K562 (cell line): ENCODE measurements around the gene TCF25. TPM values are rescaled to one million over a fixed set of nuclear protein-coding genes. Genes with fewer than 3 reads are reported as not detected.
A peak's percentile ranks its signal among the peaks of the same experiment; 100 is the strongest.

Source experiments
- CBX3 ChIP-seq, 2 experiments: IDR thresholded peaks; 1 replicate in 1 of 2; 2 replicates in 1 of 2; pipeline ENCODE4 v1.6.1; 2012; ENCODE audit warnings: inconsistent platforms in 2 of 2, low read length in 2 of 2, borderline replicate concordance in 1 of 2, control low read depth in 1 of 2
- ELK1 ChIP-seq: sonication (generic); formaldehyde crosslinking; IDR thresholded peaks from 2 replicates; pipeline ENCODE4 v1.8.1; 2022; ENCODE audit warnings: missing genetic modification reagents
- ETS1 ChIP-seq: conservative IDR thresholded peaks from 2 replicates; pipeline ENCODE4 v1.6.1; 2011; ENCODE audit warnings: low read depth, mild to moderate bottlenecking, low read length; ENCODE audit not compliant: control insufficient read depth
- FIP1L1 ChIP-seq: fragments of 200-400 bp; formaldehyde crosslinking; IDR thresholded peaks from 2 replicates; pipeline ENCODE4 v1.6.1; 2018; ENCODE audit warnings: mild to moderate bottlenecking, low read depth, low read length; ENCODE audit not compliant: poor library complexity, severe bottlenecking
- HEY1 ChIP-seq: fragments of 250-450 bp; sonication (Bioruptor Pico); IDR thresholded peaks from 2 replicates; pipeline ENCODE4 v1.5.0; 2020; ENCODE audit warnings: mild to moderate bottlenecking, moderate library complexity, borderline replicate concordance
- HMG20A ChIP-seq: fragments of 450-650 bp; formaldehyde crosslinking; conservative IDR thresholded peaks from 2 replicates; pipeline ENCODE4 v1.4.0; 2020; ENCODE audit warnings: mild to moderate bottlenecking, mixed read lengths
- JUN ChIP-seq, 2 experiments: sonication (generic) in 1 of 2; formaldehyde crosslinking in 1 of 2; IDR thresholded peaks; 2 replicates each; pipeline versions ENCODE4 v1.6.1 to v1.8.0; 2012 to 2022; ENCODE audit warnings: borderline replicate concordance in 2 of 2, mild to moderate bottlenecking in 2 of 2, improper control_type of control experiment in 1 of 2, low read depth in 1 of 2, low read length in 1 of 2, missing genetic modification reagents in 1 of 2
- NFE2L1 ChIP-seq: fragments of 450-650 bp; IDR thresholded peaks from 2 replicates; pipeline ENCODE4 v1.6.1; 2016; ENCODE audit warnings: missing genetic modification characterization, low read depth, mild to moderate bottlenecking, missing compliant biosample characterization, moderate library complexity, borderline replicate concordance
- NRF1 ChIP-seq, 2 experiments: fragments of 450-650 bp; IDR thresholded peaks in 1 of 2; conservative IDR thresholded peaks in 1 of 2; 2 replicates each; pipeline ENCODE4 v1.6.1; 2014; ENCODE audit warnings: mild to moderate bottlenecking in 2 of 2
- PML ChIP-seq: IDR thresholded peaks from 2 replicates; pipeline ENCODE4 v1.6.1; 2012; ENCODE audit warnings: low read length, inconsistent platforms
- RFX1 ChIP-seq: fragments of 450-650 bp; IDR thresholded peaks from 2 replicates; pipeline ENCODE4 v1.6.1; 2016; ENCODE audit warnings: mild to moderate bottlenecking, moderate library complexity
- SETDB1 ChIP-seq: IDR thresholded peaks from one replicate; pipeline ENCODE4 v1.6.1; 2012; ENCODE audit warnings: low read length, control low read depth, inconsistent platforms
- SNAPC5 ChIP-seq: fragments of 250-450 bp; sonication (Bioruptor Pico); IDR thresholded peaks from 2 replicates; pipeline ENCODE4 v1.8.0; 2021; ENCODE audit warnings: moderate library complexity, mild to moderate bottlenecking, inconsistent platforms
- TFAP4 ChIP-seq: sonication (generic); formaldehyde crosslinking; IDR thresholded peaks from 2 replicates; pipeline ENCODE4 v1.8.0; 2022; ENCODE audit warnings: missing genetic modification reagents, mild to moderate bottlenecking, moderate library complexity, borderline replicate concordance
- THRA ChIP-seq: fragments of 450-650 bp; IDR thresholded peaks from 2 replicates; pipeline ENCODE4 v1.6.1; 2017; ENCODE audit warnings: mild to moderate bottlenecking, moderate library complexity
- U2AF2 ChIP-seq: fragments of 200-400 bp; formaldehyde crosslinking; optimal IDR thresholded peaks from 2 replicates; pipeline ENCODE3; 2017; ENCODE audit warnings: low read depth, mild to moderate bottlenecking, low read length
- ZBTB9 ChIP-seq: fragments of 450-650 bp; formaldehyde crosslinking; IDR thresholded peaks from 2 replicates; pipeline ENCODE4 v1.4.0; 2020; ENCODE audit warnings: mild to moderate bottlenecking, moderate library complexity
- ZEB2 ChIP-seq: fragments of 450-650 bp; IDR thresholded peaks from 2 replicates; pipeline ENCODE4 v1.6.1; 2016
- ZNF12 ChIP-seq: sonication (generic); formaldehyde crosslinking; IDR thresholded peaks from 2 replicates; pipeline ENCODE4 v1.4.0; 2020; ENCODE audit warnings: mild to moderate bottlenecking, missing genetic modification reagents
- ZNF212 ChIP-seq: fragments of 450-650 bp; formaldehyde crosslinking; IDR thresholded peaks from 2 replicates; pipeline ENCODE4 v1.4.0; 2020; ENCODE audit warnings: mild to moderate bottlenecking
- ZNF384 ChIP-seq: IDR thresholded peaks from 2 replicates; pipeline ENCODE4 v1.6.1; 2012; ENCODE audit warnings: low read depth, low read length, improper control_type of control experiment
- ZNF41 ChIP-seq: fragments of 250-450 bp; sonication (Bioruptor Pico); conservative IDR thresholded peaks from 2 replicates; pipeline ENCODE4 v1.4.0; 2020; ENCODE audit warnings: mild to moderate bottlenecking
- ZNF436 ChIP-seq: fragments of 250-450, 450-650 bp; sonication (Bioruptor Pico); formaldehyde crosslinking; IDR thresholded peaks from 2 replicates; pipeline ENCODE4 v1.7.0; 2020; ENCODE audit warnings: mild to moderate bottlenecking
- ZNF561 ChIP-seq: fragments of 450-650 bp; formaldehyde crosslinking; conservative IDR thresholded peaks from 2 replicates; pipeline ENCODE4 v1.4.0; 2020; ENCODE audit warnings: mild to moderate bottlenecking, moderate library complexity
- polyA plus RNA-seq, 8 experiments: library from polyadenylated mRNA; depleted of rRNA in 4 of 8; stranded (reverse) in 5 of 8; unstranded in 3 of 8; fragments of >200 nt; fragmentation: Nextera tagmentation in 2 of 8; fragmentation: Illumina TruSeq in 1 of 8; extraction: Ambion mirVana in 2 of 8; extraction: Trizol in 1 of 8; gene quantifications; 2 replicates each; pipeline versions ENCODE4 v1.2.1 to v1.2.3, GENCODE V29; 2011 to 2014; ENCODE audit warnings: inconsistent platforms in 1 of 8, missing spikeins in 1 of 8
- total RNA-seq, 7 experiments: library from RNA; depleted of rRNA in 6 of 7; stranded (reverse); fragments of >200 nt in 6 of 7; fragmentation: Illumina TruSeq in 2 of 7; extraction: Trizol in 2 of 7; gene quantifications; 2 replicates each; pipeline versions ENCODE4 v1.2.1 to v1.2.3, GENCODE V29; 2011 to 2021; ENCODE audit warnings: low replicate concordance in 1 of 7

TCF25 gene
- total and polyA plus RNA-seq, 9 of the 15 experiments (the other 6 are each of a cell fraction or from before 2014, with no cell fraction given): 9.0 to 154 (median 83.8) TPM

GRCh38 chr16:89922477-89922883 lies 49.1 kb downstream of the TCF25 start (continued):
- peak; percentile 34; the same call in 1 of the 2 replicates for TF ChIP-seq TFAP4 (CRISPR knock-in tag)
- TF ChIP-seq CBX3 (IDR thresholded peaks at IDR 0.05; ENCODE audit: borderline replicate concordance in 1 of 2, low read length in 2 of 2): no peak
- TF ChIP-seq ZNF212: no peak
- TF ChIP-seq ZNF41: no peak
- no peak for TF ChIP-seq ZNF561 (CRISPR knock-in tag)
- TF ChIP-seq ZNF12 (CRISPR knock-in tag): no peak
- TF ChIP-seq NRF1 (conservative IDR thresholded peaks at IDR 0.05 in 1 of 2, IDR thresholded peaks at IDR 0.05 in 1 of 2): peak; percentile 56 to 60
- TF ChIP-seq JUN (IDR thresholded peaks at IDR 0.05; ENCODE audit: borderline replicate concordance, low read depth, low read length): peak; percentile 81
- TF ChIP-seq JUN (CRISPR knock-in tag; IDR thresholded peaks at IDR 0.05; ENCODE audit: borderline replicate concordance): 0 out of 2 replicates have a peak, but pooled peaks have one; percentile 12
- TF ChIP-seq ZEB2: no peak
- TF ChIP-seq SETDB1: no peak
- TF ChIP-seq HEY1 (CRISPR knock-in tag): no peak
- TF ChIP-seq ELK1 (CRISPR knock-in tag): no peak
- no peak for TF ChIP-seq NFE2L1 (tag)
- no peak for TF ChIP-seq SNAPC5
- no peak for TF ChIP-seq THRA
- TF ChIP-seq ZNF436 (CRISPR knock-in tag): no peak
- no peak for TF ChIP-seq ZNF384
- no peak for TF ChIP-seq ETS1
- TF ChIP-seq HMG20A (CRISPR knock-in tag): no peak
- TF ChIP-seq PML: no peak
- no peak for TF ChIP-seq ZBTB9 (CRISPR knock-in tag)
- TF ChIP-seq U2AF2: no peak
- no peak for TF ChIP-seq FIP1L1
- no peak for TF ChIP-seq RFX1
